Islet of Langerhans (tissue), 1 donor: ENCODE data around the gene CALR.
A peak's percentile ranks its signal among the peaks of the same experiment; 100 is the strongest.
"Not testable (repeated sequence)": the region's sequence is repeated elsewhere in the genome, so short reads cannot be mapped to it uniquely, and the experiment has no call there.

Experiments
- FAIRE-seq: peaks from one replicate; lab custom pipeline; 2011; peaks lifted over from hg19 to GRCh38; lab: Jason Lieb, UNC

Gene CALR

GRCh38 chr19:12933287-12934072 lies 4.9 kb upstream of the CALR start, which contains the start of gene FARSA:
FARSA (minus strand) TSS chr19:12933711; CDS start chr19:12933696, 15 bp downstream.
- peak; percentile 68 for FAIRE-seq

- no peak for FAIRE-seq
Observed at GRCh38 chr19:12935071-12935470, 3.3 kb upstream of the CALR start.

DNA sequence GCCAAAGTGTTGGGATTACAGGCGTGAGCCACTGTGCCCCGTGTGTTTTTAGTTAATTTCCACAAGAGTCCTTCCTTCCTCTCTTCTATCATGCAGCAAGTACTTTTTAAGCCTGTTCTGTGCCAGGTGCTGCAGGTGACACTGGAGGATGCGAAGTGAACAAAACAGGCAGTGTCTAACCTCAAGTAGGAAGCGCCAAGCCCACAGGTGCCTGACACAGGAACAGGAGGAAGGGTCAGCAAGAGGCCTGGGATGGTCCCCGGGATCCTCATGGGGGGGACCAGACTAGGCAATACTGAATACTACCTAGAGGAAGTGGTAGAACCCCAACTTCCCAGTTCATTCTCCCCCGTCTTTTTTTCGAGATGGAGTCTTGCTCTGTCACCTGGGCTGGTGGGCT lies 1.8 kb upstream of the CALR start:
- FAIRE-seq = no peak

DNA sequence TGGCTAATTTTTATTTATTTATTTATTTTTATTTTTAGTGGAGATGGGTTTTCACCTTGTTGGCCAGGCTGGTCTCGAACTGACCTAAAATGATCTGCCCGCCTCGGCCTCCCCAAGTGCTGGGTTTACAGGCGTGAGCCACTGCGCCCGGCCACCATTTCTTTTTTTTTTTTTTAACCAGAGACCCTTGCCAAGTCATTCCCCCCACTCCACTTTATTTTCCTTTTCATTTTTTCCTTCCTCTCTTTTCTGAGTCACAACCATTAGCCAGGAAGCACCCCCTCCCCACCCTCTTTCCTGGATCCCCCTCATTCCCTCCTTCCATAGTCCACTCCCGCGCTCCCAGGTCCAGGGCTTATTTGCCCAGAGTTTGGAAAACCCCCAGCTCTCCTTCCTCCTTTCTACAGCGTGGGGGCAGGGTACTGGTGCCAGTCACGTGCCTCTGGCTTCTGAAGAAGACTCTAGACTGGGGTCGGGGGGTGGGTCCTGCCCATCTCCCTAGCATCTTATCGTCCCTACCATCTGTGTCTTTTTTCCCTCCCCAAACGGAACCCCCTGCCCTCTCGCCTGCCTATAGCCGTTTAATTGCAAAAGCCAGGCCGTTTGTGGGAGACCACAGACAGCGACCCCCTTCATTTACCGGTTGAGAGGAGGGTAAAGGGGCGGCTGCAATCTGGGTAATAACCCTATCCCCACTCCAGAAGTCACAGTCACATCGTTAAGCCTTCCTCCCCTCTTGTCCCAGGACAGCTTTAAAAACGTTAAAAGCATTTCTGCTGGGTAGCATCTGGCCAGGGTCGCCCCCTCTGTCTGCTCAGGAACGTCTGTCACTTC lies 1.1 kb upstream of the CALR start:
- no peak for FAIRE-seq

- no peak for FAIRE-seq
Observed at GRCh38 chr19:12938779-12939601, 581 bp downstream of the CALR start.

- no peak for FAIRE-seq
Observed at GRCh38 chr19:12939975-12940423, 1.6 kb downstream of the CALR start.

DNA sequence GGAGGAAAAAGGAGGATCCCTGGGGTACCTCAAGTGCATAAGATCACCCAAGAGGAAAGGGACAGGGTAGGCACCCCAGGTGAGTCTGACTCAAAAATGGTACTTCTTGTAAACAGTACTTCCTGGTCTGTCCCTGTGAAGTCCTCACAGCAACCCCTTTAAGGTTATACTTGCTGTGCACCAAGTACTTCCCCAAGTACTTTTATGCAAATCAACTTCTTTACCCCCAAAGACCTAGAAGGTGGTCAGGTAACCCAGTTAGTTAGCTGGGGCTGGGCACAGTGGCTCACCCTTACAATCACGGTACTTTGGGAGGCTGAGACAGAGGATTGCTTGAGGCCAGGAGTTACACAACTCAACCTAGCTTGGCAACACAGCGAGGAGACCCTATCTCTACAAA lies 2.5 kb downstream of the CALR start:
- FAIRE-seq = no peak

GRCh38 chr19:12943437-12944044 lies 5.1 kb downstream of the CALR start:
- FAIRE-seq = no peak

GRCh38 chr19:12944104-12944674 lies 5.8 kb downstream of the CALR start:
- no peak for FAIRE-seq

- FAIRE-seq = peak; percentile 80
Observed at GRCh38 chr19:12945479-12946091, 7.2 kb downstream of the CALR start, which contains the start of gene RAD23A. RAD23A (plus strand) TSS chr19:12945862; CDS start chr19:12945949, 87 bp downstream.

DNA sequence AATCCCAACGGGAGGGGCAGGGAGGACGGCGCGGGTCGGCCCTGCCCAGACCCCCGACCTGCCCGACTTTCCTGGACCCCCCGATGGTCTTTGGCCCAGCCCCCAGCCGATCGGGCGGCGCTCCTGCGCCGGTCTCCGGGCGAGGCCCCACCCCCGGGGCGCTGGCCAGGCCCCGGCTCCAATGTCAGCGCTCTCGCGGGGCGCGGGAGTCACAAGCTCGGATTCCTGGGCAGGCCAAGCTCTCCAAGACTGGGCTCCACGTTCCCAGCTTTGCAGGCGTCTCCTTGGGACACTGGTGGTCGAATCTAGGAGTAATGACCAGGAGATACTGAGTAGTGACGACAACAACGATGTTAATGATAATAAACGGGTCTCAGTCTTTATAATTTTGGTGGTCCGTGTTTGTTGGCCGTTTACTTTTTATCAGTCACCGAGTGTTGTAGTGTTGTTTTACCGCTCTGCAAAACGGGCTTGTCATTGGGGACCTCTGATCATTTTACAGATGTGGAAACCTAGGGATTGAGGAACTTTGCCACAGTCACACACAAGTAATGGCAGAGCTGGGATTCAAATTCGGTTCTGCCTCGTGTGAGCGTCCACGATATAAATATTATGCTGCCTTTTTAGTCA lies 7.8 kb downstream of the CALR start:
- FAIRE-seq = no peak

- no peak for FAIRE-seq
Observed at GRCh38 chr19:12946731-12947496, 8.5 kb downstream of the CALR start.

DNA sequence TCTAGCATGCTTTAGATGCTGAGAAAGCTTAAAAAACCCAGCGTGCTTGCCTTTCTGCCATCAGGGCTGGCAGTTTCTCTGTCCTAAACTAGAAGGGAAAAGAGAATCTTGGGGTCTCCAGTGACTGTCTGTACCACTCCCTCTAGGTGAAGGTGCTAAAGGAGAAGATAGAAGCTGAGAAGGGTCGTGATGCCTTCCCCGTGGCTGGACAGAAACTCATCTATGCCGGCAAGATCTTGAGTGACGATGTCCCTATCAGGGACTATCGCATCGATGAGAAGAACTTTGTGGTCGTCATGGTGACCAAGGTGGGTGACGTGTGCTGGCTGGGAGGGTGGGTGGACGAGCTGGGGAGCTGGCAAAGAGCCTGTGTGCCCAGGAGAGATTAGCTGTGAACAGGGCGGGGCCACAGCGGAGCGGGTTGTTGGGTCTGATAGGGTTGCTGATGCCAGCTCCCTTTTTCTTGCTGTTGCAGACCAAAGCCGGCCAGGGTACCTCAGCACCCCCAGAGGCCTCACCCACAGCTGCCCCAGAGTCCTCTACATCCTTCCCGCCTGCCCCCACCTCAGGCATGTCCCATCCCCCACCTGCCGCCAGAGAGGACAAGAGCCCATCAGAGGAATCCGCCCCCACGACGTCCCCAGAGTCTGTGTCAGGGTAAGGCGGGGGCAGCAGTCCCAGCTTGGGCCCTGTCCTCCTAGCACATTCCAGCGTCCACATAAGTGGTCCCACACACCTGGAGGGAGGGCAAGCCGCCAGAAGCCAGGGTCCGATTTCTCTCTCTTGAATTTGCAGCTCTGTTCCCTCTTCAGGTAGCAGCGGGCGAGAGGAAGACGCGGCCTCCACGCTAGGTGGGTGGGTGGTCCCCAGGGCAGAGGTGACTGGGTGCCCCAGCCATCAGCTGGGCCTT lies 9.5 kb downstream of the CALR start:
- FAIRE-seq = no peak

- FAIRE-seq = no peak
Observed at GRCh38 chr19:12948612-12949362, 10.4 kb downstream of the CALR start.

DNA sequence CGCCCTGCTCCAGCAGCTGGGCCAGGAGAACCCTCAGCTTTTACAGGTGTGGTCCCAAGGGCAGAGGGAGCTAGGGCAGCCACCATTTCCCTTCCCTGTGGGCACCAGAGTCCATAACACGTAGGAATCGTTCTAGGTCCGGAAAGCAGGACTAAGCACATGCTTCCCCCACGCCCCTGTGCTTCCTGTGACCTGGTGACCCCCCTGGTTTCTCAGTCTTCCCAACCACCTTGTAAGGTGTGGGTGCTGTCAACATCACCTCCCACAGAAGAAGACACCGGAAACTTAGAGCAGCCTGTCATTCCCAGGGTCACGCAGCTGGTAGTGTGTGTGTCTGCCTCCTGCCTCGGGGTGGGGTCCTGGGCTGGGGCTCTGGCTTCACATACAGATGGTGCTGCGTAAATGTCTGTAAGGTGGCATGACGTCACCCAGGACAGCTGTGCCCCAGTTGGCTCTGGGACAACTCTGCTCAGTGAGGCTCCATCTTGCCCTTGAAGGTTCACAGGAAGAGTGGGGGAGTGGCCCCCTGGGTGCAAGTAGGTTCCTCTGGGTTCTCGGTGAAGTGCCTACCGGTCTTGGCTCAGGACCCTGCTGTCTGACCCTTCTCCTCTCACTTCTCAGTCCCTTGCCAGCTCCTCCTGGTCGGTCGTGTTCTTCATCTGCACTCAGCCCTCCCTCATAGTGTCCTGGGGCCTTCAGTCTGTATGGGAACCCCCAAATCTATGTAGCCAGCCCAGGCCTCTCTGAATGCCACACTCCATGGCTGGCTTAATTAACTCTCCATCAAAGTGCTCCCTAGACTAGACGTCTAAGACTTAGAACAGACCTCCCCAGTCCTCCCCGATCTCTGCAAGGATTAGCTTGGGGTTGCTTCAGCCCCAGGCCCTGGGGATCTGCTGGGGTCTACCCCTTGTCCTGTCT lies 11.2 kb downstream of the CALR start:
- no peak for FAIRE-seq

DNA sequence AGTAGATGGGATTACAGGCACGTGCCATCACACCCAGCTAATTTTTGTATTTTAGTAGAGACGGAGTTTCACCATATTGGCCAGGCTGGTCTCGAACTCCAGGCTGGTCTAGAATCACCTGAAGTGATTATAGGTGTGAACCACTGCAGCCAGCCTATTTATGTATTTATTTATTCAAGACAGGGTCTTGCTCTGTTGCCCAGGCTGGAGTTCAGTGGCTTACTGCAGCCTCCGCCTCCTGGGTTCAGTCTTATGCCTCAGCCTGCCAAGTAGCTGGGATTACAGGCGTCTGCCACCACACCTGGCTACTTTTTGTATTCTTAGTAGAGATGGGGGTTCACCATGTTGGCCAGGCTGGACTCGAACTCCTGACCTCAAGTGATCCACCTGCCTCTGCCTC lies 13.6 kb downstream of the CALR start:
- not testable (repeated sequence) for FAIRE-seq
